ENCODE measurements around the gene YIPF2. TPM values are rescaled to one million over a fixed set of nuclear protein-coding genes. Genes with fewer than 3 reads are reported as not detected.

The YIPF2 gene
- polyA plus RNA-seq, 2 of the 4 experiments (the other 2 are of a cell fraction): 13.1 to 17.5 TPM

GRCh38 chr19:10874024-10874423, 54.4 kb downstream of the YIPF2 start:
- no peak overlapping the region for H3K4me3 ChIP-seq
- H3K9me3 ChIP-seq: no peaks in the 10 kb centered on the region
- H3K4me2 ChIP-seq: no peak overlapping the region
- no peak overlapping the region for H3K27ac ChIP-seq
- CTCF ChIA-PET: no interaction called here
- POLR2A ChIA-PET: no interaction called here
- no peak for DNase-seq (ENCODE audit: low read depth in 1 of 2, low spot score in 1 of 2)
- no peak for FAIRE-seq
- WGBS (ENCODE audit: missing lambda C conversion rate): 85% methylated on average over 1 of the region's 1 CpG
- peaks cover 20% of the 10 kb centered on the region; the same call in 2 of the 3 replicates for H3K4me1 ChIP-seq
- TF ChIP-seq CEBPB (IDR thresholded peaks at IDR 0.05): no peak
- no peak for TF ChIP-seq RARB (CRISPR knock-in tag; IDR thresholded peaks at IDR 0.05)
- TF ChIP-seq BHLHE40 (IDR thresholded peaks at IDR 0.05; ENCODE audit: low read depth, low read length): no peak
- no peak for TF ChIP-seq HOXB13 (CRISPR knock-in tag; IDR thresholded peaks at IDR 0.05; ENCODE audit: low read depth)
- TF ChIP-seq, protein P1, sequence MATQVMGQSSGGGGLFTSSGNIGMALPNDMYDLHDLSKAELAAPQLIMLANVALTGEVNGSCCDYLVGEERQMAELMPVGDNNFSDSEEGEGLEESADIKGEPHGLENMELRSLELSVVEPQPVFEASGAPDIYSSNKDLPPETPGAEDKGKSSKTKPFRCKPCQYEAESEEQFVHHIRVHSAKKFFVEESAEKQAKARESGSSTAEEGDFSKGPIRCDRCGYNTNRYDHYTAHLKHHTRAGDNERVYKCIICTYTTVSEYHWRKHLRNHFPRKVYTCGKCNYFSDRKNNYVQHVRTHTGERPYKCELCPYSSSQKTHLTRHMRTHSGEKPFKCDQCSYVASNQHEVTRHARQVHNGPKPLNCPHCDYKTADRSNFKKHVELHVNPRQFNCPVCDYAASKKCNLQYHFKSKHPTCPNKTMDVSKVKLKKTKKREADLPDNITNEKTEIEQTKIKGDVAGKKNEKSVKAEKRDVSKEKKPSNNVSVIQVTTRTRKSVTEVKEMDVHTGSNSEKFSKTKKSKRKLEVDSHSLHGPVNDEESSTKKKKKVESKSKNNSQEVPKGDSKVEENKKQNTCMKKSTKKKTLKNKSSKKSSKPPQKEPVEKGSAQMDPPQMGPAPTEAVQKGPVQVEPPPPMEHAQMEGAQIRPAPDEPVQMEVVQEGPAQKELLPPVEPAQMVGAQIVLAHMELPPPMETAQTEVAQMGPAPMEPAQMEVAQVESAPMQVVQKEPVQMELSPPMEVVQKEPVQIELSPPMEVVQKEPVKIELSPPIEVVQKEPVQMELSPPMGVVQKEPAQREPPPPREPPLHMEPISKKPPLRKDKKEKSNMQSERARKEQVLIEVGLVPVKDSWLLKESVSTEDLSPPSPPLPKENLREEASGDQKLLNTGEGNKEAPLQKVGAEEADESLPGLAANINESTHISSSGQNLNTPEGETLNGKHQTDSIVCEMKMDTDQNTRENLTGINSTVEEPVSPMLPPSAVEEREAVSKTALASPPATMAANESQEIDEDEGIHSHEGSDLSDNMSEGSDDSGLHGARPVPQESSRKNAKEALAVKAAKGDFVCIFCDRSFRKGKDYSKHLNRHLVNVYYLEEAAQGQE (IDR thresholded peaks at IDR 0.05): no peak
- TF ChIP-seq USF2 (IDR thresholded peaks at IDR 0.05): no peak
- TF ChIP-seq FOSL2 (IDR thresholded peaks at IDR 0.05): no peak
- no peak for TF ChIP-seq FOSL2 (CRISPR knock-in tag; IDR thresholded peaks at IDR 0.05)
- TF ChIP-seq EHF (CRISPR knock-in tag; IDR thresholded peaks at IDR 0.05): no peak
- TF ChIP-seq PHF8 (IDR thresholded peaks at IDR 0.05; ENCODE audit: borderline replicate concordance, low read depth): no peak
- TF ChIP-seq, protein P2, sequence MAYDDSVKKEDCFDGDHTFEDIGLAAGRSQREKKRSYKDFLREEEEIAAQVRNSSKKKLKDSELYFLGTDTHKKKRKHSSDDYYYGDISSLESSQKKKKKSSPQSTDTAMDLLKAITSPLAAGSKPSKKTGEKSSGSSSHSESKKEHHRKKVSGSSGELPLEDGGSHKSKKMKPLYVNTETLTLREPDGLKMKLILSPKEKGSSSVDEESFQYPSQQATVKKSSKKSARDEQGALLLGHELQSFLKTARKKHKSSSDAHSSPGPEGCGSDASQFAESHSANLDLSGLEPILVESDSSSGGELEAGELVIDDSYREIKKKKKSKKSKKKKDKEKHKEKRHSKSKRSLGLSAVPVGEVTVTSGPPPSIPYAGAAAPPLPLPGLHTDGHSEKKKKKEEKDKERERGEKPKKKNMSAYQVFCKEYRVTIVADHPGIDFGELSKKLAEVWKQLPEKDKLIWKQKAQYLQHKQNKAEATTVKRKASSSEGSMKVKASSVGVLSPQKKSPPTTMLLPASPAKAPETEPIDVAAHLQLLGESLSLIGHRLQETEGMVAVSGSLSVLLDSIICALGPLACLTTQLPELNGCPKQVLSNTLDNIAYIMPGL (CRISPR knock-in tag; IDR thresholded peaks at IDR 0.05; ENCODE audit: borderline replicate concordance): no peak
- TF ChIP-seq KDM5A (IDR thresholded peaks at IDR 0.05): no peak
- no peak for TF ChIP-seq ESRRA (IDR thresholded peaks at IDR 0.05; ENCODE audit: borderline replicate concordance, low read length)
- ATAC-seq: no peak

DNA sequence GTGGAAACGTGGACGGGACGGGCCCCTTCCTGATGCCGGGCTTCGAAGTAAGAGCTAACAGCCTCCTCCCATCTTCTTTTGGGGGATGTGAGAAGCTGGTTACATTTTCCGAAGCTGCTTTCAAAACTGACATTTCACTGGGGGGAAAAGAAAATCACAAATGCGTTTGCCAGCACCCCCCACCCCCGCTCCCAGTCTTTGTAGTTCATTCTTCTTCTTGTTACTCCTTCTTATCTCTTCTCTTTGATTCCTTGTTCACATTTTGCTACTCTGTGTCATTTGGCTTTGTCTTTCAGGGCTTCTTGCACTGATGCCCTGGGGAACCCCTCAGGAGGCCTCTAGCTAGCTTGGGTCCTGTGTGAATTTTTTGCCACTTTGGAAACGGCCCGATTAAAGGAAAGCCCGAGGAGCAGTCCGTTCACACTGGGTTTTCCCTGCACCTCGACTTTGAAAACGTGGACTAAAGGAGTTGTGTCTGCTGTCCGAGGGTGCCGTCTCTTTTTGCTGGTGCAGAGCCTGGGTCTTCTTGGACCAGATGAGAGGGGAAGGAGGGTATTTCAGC, 55.8 kb downstream of the YIPF2 start:
- H3K9me3 ChIP-seq: no peaks in the 10 kb centered on the region
- H3K4me2 ChIP-seq: peak overlapping the region; percentile 80
- no peak for ATAC-seq
- no peak for DNase-seq (ENCODE audit: low read depth in 1 of 2, low spot score in 1 of 2)
- no peak for TF ChIP-seq JUN (IDR thresholded peaks at IDR 0.05)
- no peak for TF ChIP-seq FOSB (CRISPR knock-in tag; IDR thresholded peaks at IDR 0.05)
- TF ChIP-seq, protein P3, sequence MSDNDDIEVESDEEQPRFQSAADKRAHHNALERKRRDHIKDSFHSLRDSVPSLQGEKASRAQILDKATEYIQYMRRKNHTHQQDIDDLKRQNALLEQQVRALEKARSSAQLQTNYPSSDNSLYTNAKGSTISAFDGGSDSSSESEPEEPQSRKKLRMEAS (IDR thresholded peaks at IDR 0.05): peak; percentile 29; the same call in 1 of the 2 replicates
- TF ChIP-seq PHF8 (IDR thresholded peaks at IDR 0.05; ENCODE audit: borderline replicate concordance, low read depth): no peak
- TF ChIP-seq EHF (CRISPR knock-in tag; IDR thresholded peaks at IDR 0.05): no peak
- no peak for FAIRE-seq
- H3K27ac ChIP-seq: peak overlapping the region; percentile 97 to 99
- peak overlapping the region; percentile 99 for H3K4me3 ChIP-seq
- H3K4me1 ChIP-seq: peaks cover 11% of the 10 kb centered on the region; the same call in 1 of the 3 replicates
- 23% methylated on average over 16 of the region's 16 CpGs for WGBS (ENCODE audit: missing lambda C conversion rate)
- POLR2A ChIA-PET: interaction anchor here (0.8 kb wide), 1 partner anchor 64 kb away, joined by 5 read pairs; no protein-coding TSS in a partner anchor
- CTCF ChIA-PET: interaction anchor here (0.8 to 2.0 kb wide), 8 partner anchors 8 to 37 kb away, joined by 3 to 9 read pairs (median 4); partner anchors contain the start of gene TMED1

Other genes starting within 250 kb of the YIPF2 start
- gene QTRT1, start 227.2 kb downstream of the YIPF2 start, polyA plus RNA-seq (2011; rRNA removed): 23.6 and 24.3 TPM in 2 replicates
- 42.2 to 47.6 TPM (median 42.5 TPM) in 3 replicates for gene QTRT1, start 227.2 kb downstream of the YIPF2 start, polyA plus RNA-seq (2017; fragmentation: RNase III; extraction: RNeasy Plus Mini Kit Qiagen cat#74134 plus additional on column Dnase treatment)
- gene DNM2, start 210.6 kb downstream of the YIPF2 start, polyA plus RNA-seq (2011; rRNA removed): 32.9 and 52.4 TPM in 2 replicates
- gene DNM2, start 210.6 kb downstream of the YIPF2 start, polyA plus RNA-seq (2017; fragmentation: RNase III; extraction: RNeasy Plus Mini Kit Qiagen cat#74134 plus additional on column Dnase treatment): 55.8 to 58.5 TPM (median 57.3 TPM) in 3 replicates
- gene TMED1, start 92.4 kb downstream of the YIPF2 start, polyA plus RNA-seq (2011; rRNA removed): 29.3 and 29.9 TPM in 2 replicates
- 36.2 to 37.4 TPM (median 37.0 TPM) in 3 replicates for gene TMED1, start 92.4 kb downstream of the YIPF2 start, polyA plus RNA-seq (2017; fragmentation: RNase III; extraction: RNeasy Plus Mini Kit Qiagen cat#74134 plus additional on column Dnase treatment)
- 0.13 and 0.40 TPM in 2 replicates for gene C19orf38, start 80.2 kb downstream of the YIPF2 start, polyA plus RNA-seq (2011; rRNA removed)
- gene C19orf38, start 80.2 kb downstream of the YIPF2 start, polyA plus RNA-seq (2017; fragmentation: RNase III; extraction: RNeasy Plus Mini Kit Qiagen cat#74134 plus additional on column Dnase treatment): 0.09 to 0.12 TPM (median 0.10 TPM) in 3 replicates
- gene CARM1, start 57.1 kb downstream of the YIPF2 start, polyA plus RNA-seq (2011; rRNA removed): 14.3 and 15.2 TPM in 2 replicates
- 31.4 to 32.2 TPM (median 31.8 TPM) in 3 replicates for gene CARM1, start 57.1 kb downstream of the YIPF2 start, polyA plus RNA-seq (2017; fragmentation: RNase III; extraction: RNeasy Plus Mini Kit Qiagen cat#74134 plus additional on column Dnase treatment)
- 7.8 and 9.1 TPM in 2 replicates for gene TIMM29, start 172 bp upstream of the YIPF2 start, polyA plus RNA-seq (2011; rRNA removed)
- gene TIMM29, start 172 bp upstream of the YIPF2 start, polyA plus RNA-seq (2017; fragmentation: RNase III; extraction: RNeasy Plus Mini Kit Qiagen cat#74134 plus additional on column Dnase treatment): 17.1 to 20.5 TPM (median 19.7 TPM) in 3 replicates
- 8.1 and 10.8 TPM in 2 replicates for gene SMARCA4, start 32.4 kb upstream of the YIPF2 start, polyA plus RNA-seq (2011; rRNA removed)
- gene SMARCA4, start 32.4 kb upstream of the YIPF2 start, polyA plus RNA-seq (2017; fragmentation: RNase III; extraction: RNeasy Plus Mini Kit Qiagen cat#74134 plus additional on column Dnase treatment): 11.9 to 14.1 TPM (median 13.1 TPM) in 3 replicates
- 29.2 and 37.0 TPM in 2 replicates for gene LDLR, start 160.8 kb upstream of the YIPF2 start, polyA plus RNA-seq (2011; rRNA removed)
- gene LDLR, start 160.8 kb upstream of the YIPF2 start, polyA plus RNA-seq (2017; fragmentation: RNase III; extraction: RNeasy Plus Mini Kit Qiagen cat#74134 plus additional on column Dnase treatment): 35.6 to 55.8 TPM (median 50.8 TPM) in 3 replicates
- gene SPC24, start 227.1 kb upstream of the YIPF2 start, polyA plus RNA-seq (2011; rRNA removed): 16.3 and 16.5 TPM in 2 replicates
- 21.8 to 22.2 TPM (median 22.2 TPM) in 3 replicates for gene SPC24, start 227.1 kb upstream of the YIPF2 start, polyA plus RNA-seq (2017; fragmentation: RNase III; extraction: RNeasy Plus Mini Kit Qiagen cat#74134 plus additional on column Dnase treatment)

All from A549 (cell line).